ENCODE results near the gene HNRNPF. TPM values are rescaled to one million over a fixed set of nuclear protein-coding genes. Genes with fewer than 3 reads are reported as not detected.
A peak's percentile ranks its signal among the peaks of the same experiment; 100 is the strongest.

The HNRNPF gene
- total RNA-seq, 1 donor from 2014 or later = 211 TPM

DNA sequence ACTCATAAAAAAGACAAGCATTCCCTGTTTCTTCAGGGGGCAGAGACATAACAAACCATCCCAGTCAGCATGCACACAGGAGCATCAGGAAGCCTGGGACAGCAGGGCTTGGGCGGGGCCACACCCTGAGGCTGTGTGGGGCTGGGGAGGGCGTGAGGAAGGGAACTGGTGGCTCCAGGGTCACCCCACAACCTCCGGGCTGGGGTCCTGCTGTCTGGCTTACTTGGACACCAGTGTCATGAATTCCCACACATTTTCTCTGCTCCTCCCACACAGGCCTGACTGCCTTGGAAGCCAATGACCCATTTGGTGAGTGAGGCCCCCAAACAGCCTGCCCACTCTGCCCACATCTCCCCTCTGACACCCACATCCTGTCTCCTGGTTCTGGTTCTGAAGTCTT is 34.8 kb downstream of the HNRNPF start:
- DNase-seq (ENCODE audit: low spot score, unreplicated experiment) = no peak
- H3K27ac Mint-ChIP-seq = no peak overlapping the region
- peaks cover 20% of the 10 kb centered on the region for H3K4me1 Mint-ChIP-seq (ENCODE audit: low read depth)
- H3K4me3 Mint-ChIP-seq (ENCODE audit: low read depth) = no peak overlapping the region
- no peaks in the 10 kb centered on the region for H3K27me3 Mint-ChIP-seq
- no peaks in the 10 kb centered on the region for H3K36me3 Mint-ChIP-seq (ENCODE audit: insufficient read depth)
- no peak for TF ChIP-seq CTCF (IDR thresholded peaks at IDR 0.05; ENCODE audit: unreplicated experiment)
- H3K9me3 Mint-ChIP-seq (ENCODE audit: low read depth) = no peaks in the 10 kb centered on the region

GRCh38 chr10:43373461-43373860 is 35.5 kb downstream of the HNRNPF start:
- Mint-ChIP-seq H3K4me1 (ENCODE audit: low read depth) (peaks cover 20% of the 10 kb centered on the region), H3K27ac (peak overlapping the region; percentile 49)

DNA sequence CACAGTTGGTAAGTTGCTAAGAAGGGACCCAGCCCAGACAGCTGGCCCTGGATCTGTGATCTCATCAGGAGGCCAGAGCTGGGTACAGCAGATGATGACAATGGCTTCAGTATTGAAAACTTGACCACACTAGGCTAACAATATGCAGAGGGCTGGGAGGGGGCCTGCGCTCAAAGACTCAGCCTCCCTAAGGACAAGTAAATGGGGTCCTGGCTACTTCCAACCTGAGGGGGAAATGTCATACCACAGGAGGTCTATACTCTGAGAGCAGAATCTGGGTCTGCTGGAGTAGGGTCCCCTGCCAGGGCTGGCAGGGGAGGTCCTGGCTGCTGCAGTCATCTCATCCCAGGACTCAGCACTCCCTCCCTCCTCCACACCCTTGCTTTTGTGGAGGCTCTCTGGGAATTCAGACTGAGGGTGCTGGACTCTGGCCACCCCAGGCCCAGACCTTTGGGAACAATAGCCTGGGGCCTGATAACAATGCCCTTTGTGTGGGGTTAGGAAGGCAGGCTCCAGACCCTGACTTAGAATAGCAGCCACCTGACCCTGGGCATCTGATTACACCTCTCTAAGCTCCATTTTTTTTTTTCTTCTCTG is 36.1 kb downstream of the HNRNPF start:
- TF ChIP-seq CTCF (IDR thresholded peaks at IDR 0.05; ENCODE audit: unreplicated experiment) = no peak
- peaks cover 18% of the 10 kb centered on the region for H3K4me1 Mint-ChIP-seq (ENCODE audit: low read depth)
- H3K9me3 Mint-ChIP-seq (ENCODE audit: low read depth) = no peaks in the 10 kb centered on the region
- DNase-seq (ENCODE audit: low spot score, unreplicated experiment) = no peak
- H3K36me3 Mint-ChIP-seq (ENCODE audit: insufficient read depth) = no peaks in the 10 kb centered on the region
- H3K27me3 Mint-ChIP-seq = no peaks in the 10 kb centered on the region
- H3K27ac Mint-ChIP-seq = no peak overlapping the region
- H3K4me3 Mint-ChIP-seq (ENCODE audit: low read depth) = no peak overlapping the region

More at GRCh38 chr10:43373461-43373860, 35.5 kb downstream of the HNRNPF start:
- no peak for TF ChIP-seq CTCF (IDR thresholded peaks at IDR 0.05; ENCODE audit: unreplicated experiment)
- Mint-ChIP-seq H3K27me3 (no peaks in the 10 kb centered on the region), H3K36me3 (ENCODE audit: insufficient read depth) (no peaks in the 10 kb centered on the region), H3K4me3 (ENCODE audit: low read depth) (no peak overlapping the region), H3K9me3 (ENCODE audit: low read depth) (no peaks in the 10 kb centered on the region)
- DNase-seq (ENCODE audit: low spot score, unreplicated experiment) = no peak

GRCh38 chr10:43371418-43371817 is 37.6 kb downstream of the HNRNPF start, which contains the start of gene FXYD4:
Gene FXYD4, plus strand, starts transcription at chr10:43371636. Its CDS starts 2,111 bp downstream, at chr10:43373747.
- DNase-seq (ENCODE audit: low spot score, unreplicated experiment) = no peak
- Mint-ChIP-seq H3K4me1 (ENCODE audit: low read depth) (peaks cover 13% of the 10 kb centered on the region), H3K9me3 (ENCODE audit: low read depth) (no peaks in the 10 kb centered on the region), H3K4me3 (ENCODE audit: low read depth) (no peak within 1 kb of the TSS), H3K36me3 (ENCODE audit: insufficient read depth) (no peaks in the 10 kb centered on the region), H3K27me3 (no peaks in the 10 kb centered on the region), H3K27ac (no peak within 1 kb of the TSS)
- TF ChIP-seq CTCF (IDR thresholded peaks at IDR 0.05; ENCODE audit: unreplicated experiment) = no peak

GRCh38 chr10:43370671-43371215 is 38.2 kb downstream of the HNRNPF start:
- Mint-ChIP-seq H3K9me3 (ENCODE audit: low read depth) (no peaks in the 10 kb centered on the region), H3K4me3 (ENCODE audit: low read depth) (no peak overlapping the region), H3K36me3 (ENCODE audit: insufficient read depth) (no peaks in the 10 kb centered on the region), H3K4me1 (ENCODE audit: low read depth) (peaks cover 13% of the 10 kb centered on the region), H3K27me3 (no peaks in the 10 kb centered on the region), H3K27ac (no peak overlapping the region)
- no peak for TF ChIP-seq CTCF (IDR thresholded peaks at IDR 0.05; ENCODE audit: unreplicated experiment)
- no peak for DNase-seq (ENCODE audit: low spot score, unreplicated experiment)
